HCT116 (cell line): Measurements from ENCODE around the gene SPTBN4. TPM values are rescaled to one million over a fixed set of nuclear protein-coding genes. Genes with fewer than 3 reads are reported as not detected.

Experiments
- ATAC-seq: fragments of 200-7000 bp; cut with Tn5 transposase; 2 replicates; pipeline ENCODE4 v1.9.1; 2020; ENCODE audit warnings: mild to moderate bottlenecking, moderate library complexity
- BruUV-seq: library from RNA; stranded (reverse); fragments of 400-500 nt; replicated peaks from 2 replicates; lab custom pipeline; 2021; lab: Mats Ljungman, UMichigan
- CTCF ChIA-PET: fragments of 300-600 bp; sonication (Branson Sonifier 250); formaldehyde crosslinking; loops from one replicate; lab custom pipeline; 2021; ENCODE audit warnings: antibody characterized with exemption; lab: Charles Lee
- POLR2A ChIA-PET: fragments of 300-600, 350-600 bp; sonication (Branson Sonifier 250); formaldehyde crosslinking; loops from one replicate; lab custom pipeline; 2021; ENCODE audit warnings: antibody characterized with exemption; lab: Charles Lee
- RAD21 ChIA-PET, 2 experiments: fragments of 300-600 bp; sonication (Branson Sonifier 250); formaldehyde crosslinking; loops; one replicate each; lab custom pipeline; 2023; ENCODE audit warnings: low total read pairs in 2 of 2; ENCODE audit not compliant: uncharacterized antibody in 2 of 2, unreplicated experiment in 2 of 2, low non-redundant PET in 1 of 2; lab: Charles Lee
- DNase-seq: peaks from one replicate; pipeline ENCODE4 v3.0.0-alpha.2; 2010; ENCODE audit warnings: low read depth, low spot score
- H2AFZ ChIP-seq: fragments of 200-600 bp; shearing (Covaris generic), sonication (generic); 2 replicates; pipeline ENCODE4 v1.6.1; 2017; ENCODE audit warnings: low read depth, mixed run types, mixed read lengths, antibody characterized with exemption, low read length; ENCODE audit not compliant: poor library complexity, severe bottlenecking
- H3K27ac ChIP-seq: 2 replicates; pipeline ENCODE4 v1.5.1; 2012; ENCODE audit warnings: low read depth, low read length
- H3K27me3 ChIP-seq: fragments of 200-600 bp; sonication (generic); 2 replicates; pipeline ENCODE4 v1.6.1; 2016; ENCODE audit warnings: mixed run types, low read length, mixed read lengths; ENCODE audit not compliant: insufficient read depth
- H3K36me3 ChIP-seq, 2 experiments: fragments of 200-500 bp in 1 of 2; fragments of 200-600 bp in 1 of 2; sonication (Bioruptor generic) in 1 of 2; sonication (generic) in 1 of 2; 2 replicates each; pipeline versions ENCODE4 v1.5.1 to v1.6.1; 2014 to 2016; ENCODE audit warnings: low read length in 2 of 2, inconsistent platforms in 1 of 2, mixed read lengths in 1 of 2, mixed run types in 1 of 2; ENCODE audit not compliant: insufficient read depth in 2 of 2, control insufficient read depth in 1 of 2
- H3K4me1 ChIP-seq, 2 experiments: fragments of 200-600 bp in 1 of 2; sonication (generic) in 1 of 2; 2 replicates each; pipeline versions ENCODE4 v1.5.1 to v1.6.1; 2012 to 2017; ENCODE audit warnings: low read length in 2 of 2, inconsistent platforms in 1 of 2, mild to moderate bottlenecking in 1 of 2, mixed read lengths in 1 of 2, mixed run types in 1 of 2, moderate library complexity in 1 of 2; ENCODE audit not compliant: insufficient read depth in 2 of 2, control insufficient read depth in 1 of 2
- H3K4me2 ChIP-seq: fragments of 200-600 bp; sonication (generic); 2 replicates; pipeline ENCODE4 v1.6.1; 2017; ENCODE audit warnings: mixed run types, low read length, mixed read lengths
- H3K4me3 ChIP-seq, 2 experiments: fragments of 200-600 bp in 1 of 2; sonication (generic) in 1 of 2; replicated peaks in 1 of 2; 2 replicates each; pipeline ENCODE4 v1.5.1; 2011 to 2016; ENCODE audit warnings: low read length in 2 of 2, control low read depth in 1 of 2, low read depth in 1 of 2, mild to moderate bottlenecking in 1 of 2, mixed read lengths in 1 of 2, mixed run types in 1 of 2
- H3K79me2 ChIP-seq: fragments of 200-600 bp; sonication (generic); 2 replicates; pipeline ENCODE4 v1.6.1; 2017; ENCODE audit warnings: mild to moderate bottlenecking, mixed run types, low read length, moderate library complexity, mixed read lengths; ENCODE audit not compliant: insufficient read depth
- H3K9ac ChIP-seq: fragments of 200-600 bp; sonication (generic); 2 replicates; pipeline ENCODE4 v1.6.1; 2016; ENCODE audit warnings: low read length, mixed read lengths
- H3K9me2 ChIP-seq: fragments of 200-600 bp; sonication (generic), shearing (Covaris generic); 2 replicates; pipeline ENCODE4 v1.6.1; 2017; ENCODE audit warnings: mixed run types, mild to moderate bottlenecking, moderate library complexity; ENCODE audit not compliant: insufficient read depth
- H3K9me3 ChIP-seq, 2 experiments: fragments of 200-500 bp in 1 of 2; fragments of 200-600 bp in 1 of 2; sonication (Bioruptor generic) in 1 of 2; sonication (generic) in 1 of 2; 2 replicates each; pipeline ENCODE4 v1.6.1; 2014 to 2017; ENCODE audit warnings: low read length in 2 of 2, mixed read lengths in 2 of 2, inconsistent platforms in 1 of 2, low read depth in 1 of 2, mild to moderate bottlenecking in 1 of 2, mixed run types in 1 of 2, moderate library complexity in 1 of 2; ENCODE audit not compliant: control insufficient read depth in 1 of 2, insufficient read depth in 1 of 2
- H4K20me1 ChIP-seq: fragments of 200-600 bp; sonication (generic), shearing (Covaris generic); 2 replicates; pipeline ENCODE4 v1.6.1; 2017; ENCODE audit warnings: mixed run types, mild to moderate bottlenecking, moderate library complexity; ENCODE audit not compliant: insufficient read depth
- ATF3 ChIP-seq: IDR thresholded peaks from 2 replicates; pipeline ENCODE4 v1.6.1; 2012
- RAD21 ChIP-seq: IDR thresholded peaks from 2 replicates; pipeline ENCODE4 v1.6.1; 2012; ENCODE audit warnings: low read depth, mild to moderate bottlenecking
- REST ChIP-seq: IDR thresholded peaks from 2 replicates; pipeline ENCODE4 v1.6.1; 2012; ENCODE audit warnings: low read depth
- TCF7L2 ChIP-seq: IDR thresholded peaks from 2 replicates; pipeline ENCODE4 v1.7.0; 2011; ENCODE audit warnings: borderline replicate concordance, inconsistent platforms; ENCODE audit not compliant: insufficient read depth, insufficient read length; ENCODE audit errors: extremely low read depth
- intact Hi-C: fragments of 100-400 bp; cut with micrococcal nuclease; formaldehyde crosslinking; loops from 2 replicates; pipeline ENCODE4 v1.10.0; 2022
- total RNA-seq: library from RNA; stranded (reverse); gene quantifications from one replicate; pipeline ENCODE4 v1.2.1, GENCODE V29; 2021; ENCODE audit not compliant: unreplicated experiment

The SPTBN4 gene
- total RNA-seq, 1 experiment from 2014 or later = 4.6 TPM

- TF ChIP-seq REST = no peak
- no peak for TF ChIP-seq ATF3
Observed at GRCh38 chr19:40603071-40603388, 136.2 kb downstream of the SPTBN4 start (continued).

- H3K4me1 ChIP-seq = peaks cover 36 to 86% of the 10 kb centered on the region in 2 experiments
- no peaks in the 10 kb centered on the region for H3K36me3 ChIP-seq
- H3K79me2 ChIP-seq = peaks cover 15% of the 10 kb centered on the region; the same call in 1 of the 2 replicates
- ChIA-PET CTCF (interaction anchor here (0.8 to 4.4 kb wide), 16 partner anchors 8 to 299 kb away, joined by 3 to 39 read pairs (median 8); partner anchors contain the start of genes BLVRB and EGLN2), RAD21 (interaction anchor here (0.6 to 1.0 kb wide), 3 partner anchors 9 to 34 kb away, joined by 3 read pairs; no protein-coding TSS in a partner anchor), POLR2A (interaction anchor here (0.9 to 4.9 kb wide), 7 partner anchors 9 to 178 kb away, joined by 3 to 55 read pairs (median 5); partner anchors contain the start of genes BLVRB and SERTAD1)
- peak overlapping the region; percentile 62 to 67 for H3K4me3 ChIP-seq
- H3K9ac ChIP-seq = peak overlapping the region; percentile 92
- peak overlapping the region; percentile 93 for H3K4me2 ChIP-seq
- TF ChIP-seq TCF7L2 (peak; percentile 75), RAD21 (no peak)
- no peaks in the 10 kb centered on the region for H3K9me2 ChIP-seq
- no peaks in the 10 kb centered on the region for H3K9me3 ChIP-seq
- intact Hi-C loops = loop anchor here (2.0 to 10.0 kb wide), 3 partner anchors 139 to 459 kb away; partner anchors contain the start of gene BLVRB
- BruUV-seq = no TSS peak
- no peaks in the 10 kb centered on the region for H4K20me1 ChIP-seq
- H3K27ac ChIP-seq = peak overlapping the region; percentile 96
- no peaks in the 10 kb centered on the region for H3K27me3 ChIP-seq
- no peak overlapping the region for H2AFZ ChIP-seq
- peak; percentile 99 for DNase-seq
- peak; percentile 68 for ATAC-seq
Observed at GRCh38 chr19:40603389-40604170, 136.8 kb downstream of the SPTBN4 start.
